ENCODE measurements around the gene RHBDD2. TPM values are rescaled to one million over a fixed set of nuclear protein-coding genes. Genes with fewer than 3 reads are reported as not detected.
"Not testable (repeated sequence)": the region's sequence is repeated elsewhere in the genome, so short reads cannot be mapped to it uniquely, and the experiment has no call there.

The RHBDD2 gene
- total RNA-seq, 1 donor from 2014 or later, result 32.8 TPM

DNA sequence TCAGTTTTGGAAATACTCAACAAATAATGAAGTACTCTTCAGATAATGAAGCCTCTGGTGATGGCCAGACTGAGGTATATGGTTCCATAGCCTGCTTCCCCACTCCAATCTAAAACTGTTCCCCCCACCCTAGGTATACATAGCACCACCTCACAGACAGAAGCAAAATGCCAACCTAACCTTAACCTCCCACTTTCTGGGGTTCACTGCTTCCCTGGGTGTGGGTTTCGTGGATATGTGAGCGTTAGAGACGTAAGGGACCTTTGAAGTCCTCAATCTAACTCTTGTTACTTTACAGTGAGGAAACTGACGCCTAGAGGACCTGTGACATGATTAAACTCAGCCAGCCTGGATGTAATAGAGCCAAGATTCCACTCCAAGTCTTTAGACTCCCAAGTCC, 1.4 kb downstream of the RHBDD2 start:
- H3K27me3 Mint-ChIP-seq, result no peaks in the 10 kb centered on the region
- CTCF ChIA-PET, result no interaction called here
- H3K9me3 Mint-ChIP-seq, result no peaks in the 10 kb centered on the region
- H3K36me3 Mint-ChIP-seq (ENCODE audit: low read depth), result peaks cover 37% of the 10 kb centered on the region
- ATAC-seq (ENCODE audit: low read depth) (no peak), DNase-seq (no peak)
- POLR2A ChIA-PET, result interaction anchor here (4.0 kb wide), 1 partner anchor 35 kb away, joined by 38 read pairs; the partner anchor contains the start of gene POR
- TF ChIP-seq, protein P1, sequence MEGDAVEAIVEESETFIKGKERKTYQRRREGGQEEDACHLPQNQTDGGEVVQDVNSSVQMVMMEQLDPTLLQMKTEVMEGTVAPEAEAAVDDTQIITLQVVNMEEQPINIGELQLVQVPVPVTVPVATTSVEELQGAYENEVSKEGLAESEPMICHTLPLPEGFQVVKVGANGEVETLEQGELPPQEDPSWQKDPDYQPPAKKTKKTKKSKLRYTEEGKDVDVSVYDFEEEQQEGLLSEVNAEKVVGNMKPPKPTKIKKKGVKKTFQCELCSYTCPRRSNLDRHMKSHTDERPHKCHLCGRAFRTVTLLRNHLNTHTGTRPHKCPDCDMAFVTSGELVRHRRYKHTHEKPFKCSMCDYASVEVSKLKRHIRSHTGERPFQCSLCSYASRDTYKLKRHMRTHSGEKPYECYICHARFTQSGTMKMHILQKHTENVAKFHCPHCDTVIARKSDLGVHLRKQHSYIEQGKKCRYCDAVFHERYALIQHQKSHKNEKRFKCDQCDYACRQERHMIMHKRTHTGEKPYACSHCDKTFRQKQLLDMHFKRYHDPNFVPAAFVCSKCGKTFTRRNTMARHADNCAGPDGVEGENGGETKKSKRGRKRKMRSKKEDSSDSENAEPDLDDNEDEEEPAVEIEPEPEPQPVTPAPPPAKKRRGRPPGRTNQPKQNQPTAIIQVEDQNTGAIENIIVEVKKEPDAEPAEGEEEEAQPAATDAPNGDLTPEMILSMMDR (IDR thresholded peaks at IDR 0.05), result no peak
- peak overlapping the region; percentile 97 for H3K4me3 Mint-ChIP-seq
- no peak overlapping the region for H3K27ac Mint-ChIP-seq
- intact Hi-C loops (cut with micrococcal nuclease), result no loop called here
- H3K4me1 Mint-ChIP-seq, result peaks cover 26% of the 10 kb centered on the region

DNA sequence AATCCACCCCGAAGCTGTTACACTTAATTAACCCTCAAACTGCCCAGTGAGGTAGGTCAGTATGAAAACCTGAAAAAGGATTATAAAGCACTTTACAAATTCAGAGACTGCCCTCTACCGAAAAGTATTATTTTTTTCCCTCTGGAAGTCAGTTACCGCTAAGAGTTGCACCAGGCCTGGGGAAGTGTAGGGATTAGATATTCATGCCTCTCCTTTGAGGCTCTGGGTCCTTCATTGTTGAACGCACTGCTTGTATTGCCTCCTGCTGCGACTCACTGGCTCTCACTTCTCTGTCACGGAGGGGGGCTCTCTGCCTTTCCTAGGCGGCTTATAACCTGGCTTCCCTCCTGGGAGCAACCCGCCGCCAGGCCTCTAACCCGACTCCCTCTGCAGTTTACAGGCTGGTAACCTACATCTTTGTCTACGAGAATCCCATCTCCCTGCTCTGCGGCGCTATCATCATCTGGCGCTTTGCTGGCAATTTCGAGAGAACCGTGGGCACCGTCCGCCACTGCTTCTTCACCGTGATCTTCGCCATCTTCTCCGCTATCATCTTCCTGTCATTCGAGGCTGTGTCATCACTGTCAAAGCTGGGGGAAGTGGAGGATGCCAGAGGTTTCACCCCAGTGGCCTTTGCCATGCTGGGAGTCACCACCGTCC, 2.7 kb downstream of the RHBDD2 start:
- H3K4me1 Mint-ChIP-seq, result peaks cover 26% of the 10 kb centered on the region
- DNase-seq (no peak), ATAC-seq (ENCODE audit: low read depth) (no peak)
- H3K9me3 Mint-ChIP-seq, result no peaks in the 10 kb centered on the region
- intact Hi-C loops (cut with micrococcal nuclease), result no loop called here
- H3K27me3 Mint-ChIP-seq, result no peaks in the 10 kb centered on the region
- ChIA-PET CTCF (no interaction called here), POLR2A (no interaction called here)
- no peak overlapping the region for H3K27ac Mint-ChIP-seq
- no peak overlapping the region for H3K4me3 Mint-ChIP-seq
- TF ChIP-seq, protein P1 (IDR thresholded peaks at IDR 0.05), result no peak
- H3K36me3 Mint-ChIP-seq (ENCODE audit: low read depth), result peaks cover 48% of the 10 kb centered on the region

DNA sequence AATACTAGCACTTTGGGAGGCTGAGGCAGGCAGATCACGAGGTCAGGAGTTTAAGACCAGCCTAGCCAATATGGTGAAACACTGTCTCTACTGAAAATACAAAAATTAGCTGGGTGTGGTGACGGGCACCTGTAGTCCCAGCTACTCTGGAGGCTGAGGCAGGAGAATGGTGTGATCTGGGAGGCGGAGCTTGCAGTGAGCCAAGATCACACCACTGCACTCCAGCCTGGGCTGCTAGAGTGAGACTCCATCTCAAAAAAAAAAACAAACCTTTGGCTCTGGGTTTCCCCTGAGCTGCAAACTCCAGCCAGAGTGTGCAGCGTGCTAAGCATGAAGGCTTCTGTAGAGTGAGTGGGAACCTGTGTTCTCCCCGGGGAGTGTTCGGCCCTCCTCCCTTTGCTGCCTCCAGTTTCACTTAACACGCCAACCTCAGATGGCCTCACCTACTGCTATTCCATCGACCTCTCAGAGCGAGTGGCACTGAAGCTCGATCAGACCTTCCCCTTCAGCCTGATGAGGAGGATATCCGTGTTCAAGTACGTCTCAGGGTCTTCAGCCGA, 4.5 kb downstream of the RHBDD2 start:
- H3K9me3 Mint-ChIP-seq; H3K4me3 Mint-ChIP-seq; H3K27ac Mint-ChIP-seq; DNase-seq; H3K27me3 Mint-ChIP-seq; CTCF ChIA-PET; intact Hi-C loops (cut with micrococcal nuclease): not testable (repeated sequence)
- H3K36me3 Mint-ChIP-seq (ENCODE audit: low read depth), result peaks cover 61% of the 10 kb centered on the region
- POLR2A ChIA-PET, result interaction anchor here (1.1 kb wide), 1 partner anchor 33 kb away, joined by 3 read pairs; no protein-coding TSS in a partner anchor
- peaks cover 21% of the 10 kb centered on the region for H3K4me1 Mint-ChIP-seq
- peak; percentile 8 for ATAC-seq (ENCODE audit: low read depth)

DNA sequence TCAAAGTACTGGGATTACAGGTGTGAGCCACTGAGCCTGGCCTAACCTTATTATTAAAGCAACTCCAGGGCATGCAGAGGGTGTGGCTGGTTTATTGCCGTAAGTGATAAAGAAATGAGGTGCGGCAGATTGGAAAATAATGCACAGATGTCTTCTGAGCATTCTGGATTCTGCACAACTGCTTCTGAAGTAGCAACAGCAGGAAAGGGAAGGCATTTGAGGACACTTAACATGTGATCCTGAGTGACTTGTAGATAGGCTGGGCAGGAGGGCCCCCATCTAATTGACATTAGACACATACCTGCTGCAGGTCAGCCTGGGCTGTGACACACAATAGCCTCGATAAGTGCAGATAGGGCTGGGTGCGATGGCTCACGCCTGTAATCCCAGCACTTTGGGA, 5.6 kb downstream of the RHBDD2 start:
- Mint-ChIP-seq H3K27me3 (no peaks in the 10 kb centered on the region), H3K27ac (no peak overlapping the region), H3K4me3 (no peak overlapping the region), H3K9me3 (no peaks in the 10 kb centered on the region), H3K36me3 (ENCODE audit: low read depth) (peaks cover 67% of the 10 kb centered on the region), H3K4me1 (peaks cover 14% of the 10 kb centered on the region)
- ChIA-PET CTCF (no interaction called here), POLR2A (interaction anchor here (0.7 kb wide), 1 partner anchor 1962 kb away, joined by 4 read pairs; no protein-coding TSS in a partner anchor)
- ATAC-seq (ENCODE audit: low read depth), result no peak
- no peak for DNase-seq
- intact Hi-C loops (cut with micrococcal nuclease), result no loop called here
- TF ChIP-seq, protein P1 (IDR thresholded peaks at IDR 0.05), result no peak

DNA sequence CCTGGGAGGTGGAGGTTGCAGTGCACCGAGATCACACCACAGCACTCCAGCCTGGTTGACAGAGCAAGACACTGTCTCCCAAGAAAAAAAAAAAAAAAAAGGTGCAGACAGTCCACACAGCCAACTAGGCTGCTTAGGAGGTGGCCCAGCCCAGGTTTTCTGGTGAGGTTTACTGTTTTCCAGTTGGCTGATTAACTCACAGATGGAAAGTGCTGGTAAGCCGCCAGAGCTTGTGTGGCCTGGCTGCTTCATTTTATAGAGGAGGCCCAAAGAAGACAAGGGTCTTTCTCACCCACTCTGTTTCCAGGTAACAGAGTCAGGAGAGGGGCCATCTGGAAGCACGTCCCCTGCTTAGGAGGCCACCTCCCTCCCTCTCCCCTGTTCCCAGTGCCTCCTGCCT, 6.2 kb downstream of the RHBDD2 start:
- DNase-seq (no peak), ATAC-seq (ENCODE audit: low read depth) (no peak)
- Mint-ChIP-seq H3K27me3 (no peaks in the 10 kb centered on the region), H3K4me3 (no peak overlapping the region), H3K4me1 (peaks cover 9% of the 10 kb centered on the region), H3K9me3 (no peaks in the 10 kb centered on the region), H3K36me3 (ENCODE audit: low read depth) (peaks cover 66% of the 10 kb centered on the region), H3K27ac (no peak overlapping the region)
- TF ChIP-seq, protein P1 (IDR thresholded peaks at IDR 0.05), result no peak
- CTCF ChIA-PET, result no interaction called here
- intact Hi-C loops (cut with micrococcal nuclease), result no loop called here
- POLR2A ChIA-PET, result interaction anchor here (0.7 kb wide), 1 partner anchor 1962 kb away, joined by 4 read pairs; no protein-coding TSS in a partner anchor
